ENCODE measurements around the gene HS1BP3. TPM values are rescaled to one million over a fixed set of nuclear protein-coding genes. Genes with fewer than 3 reads are reported as not detected.

The HS1BP3 gene
- total RNA-seq, 4 donors from 2014 or later = 16.6 to 26.9 (median 19.4) TPM

GRCh38 chr2:20687260-20687832, 36.4 kb upstream of the HS1BP3 start:
- ATAC-seq = no peak
- in situ Hi-C loops (cut with MboI; ENCODE audit: low sequenced_read_pairs in 4 of 4) (loop anchor here in 1 of 4 donors (25.0 kb wide), 1 partner anchor 425 kb away; the partner anchor contains the start of gene TDRD15), intact Hi-C loops (cut with DNase I; ENCODE audit: low total_unique reads) (no loop called here)
- no peaks in the 10 kb centered on the region for H3K36me3 ChIP-seq
- no peaks in the 10 kb centered on the region for H3K27me3 ChIP-seq
- no peak overlapping the region for H3K27ac ChIP-seq
- no peak overlapping the region for H3K4me3 ChIP-seq
- no peak for TF ChIP-seq CTCF (IDR thresholded peaks at IDR 0.05 in 4 of 5, conservative IDR thresholded peaks at IDR 0.05 in 1 of 5)
- no peak for TF ChIP-seq POLR2A (IDR thresholded peaks at IDR 0.05)
- no peaks in the 10 kb centered on the region for H3K4me1 ChIP-seq
- no peak for DNase-seq
- no peaks in the 10 kb centered on the region for H3K9me3 ChIP-seq

- Histone ChIP-seq H3K36me3 (no peaks in the 10 kb centered on the region), H3K9me3 (no peaks in the 10 kb centered on the region), H3K27me3 (no peaks in the 10 kb centered on the region), H3K27ac (no peak overlapping the region), H3K4me1 (no peaks in the 10 kb centered on the region), H3K4me3 (no peak overlapping the region)
- no peak for DNase-seq
- in situ Hi-C loops (cut with MboI; ENCODE audit: low sequenced_read_pairs in 4 of 4) = loop anchor here in 1 of 4 donors (25.0 kb wide), 1 partner anchor 428 kb away; the partner anchor contains the start of gene TDRD15
- intact Hi-C loops (cut with DNase I; ENCODE audit: low total_unique reads) = no loop called here
- no peak for ATAC-seq
- TF ChIP-seq CTCF (IDR thresholded peaks at IDR 0.05 in 4 of 5, conservative IDR thresholded peaks at IDR 0.05 in 1 of 5) (no peak), POLR2A (IDR thresholded peaks at IDR 0.05) (no peak)
Measured at GRCh38 chr2:20684581-20685063, 33.7 kb upstream of the HS1BP3 start.

- no peak for ATAC-seq
- H3K4me1 ChIP-seq = no peaks in the 10 kb centered on the region
Measured at GRCh38 chr2:20682167-20682920, 31.4 kb upstream of the HS1BP3 start.

GRCh38 chr2:20680744-20681375, 30.0 kb upstream of the HS1BP3 start:
- H3K4me1 ChIP-seq = no peaks in the 10 kb centered on the region
- H3K9me3 ChIP-seq = no peaks in the 10 kb centered on the region
- intact Hi-C loops (cut with DNase I; ENCODE audit: low total_unique reads) = no loop called here
- H3K27me3 ChIP-seq = no peaks in the 10 kb centered on the region
- H3K36me3 ChIP-seq = no peaks in the 10 kb centered on the region
- ATAC-seq (no peak), DNase-seq (no peak)
- TF ChIP-seq POLR2A (IDR thresholded peaks at IDR 0.05) (no peak), CTCF (IDR thresholded peaks at IDR 0.05 in 4 of 5, conservative IDR thresholded peaks at IDR 0.05 in 1 of 5) (no peak)
- H3K27ac ChIP-seq = no peak overlapping the region
- in situ Hi-C loops (cut with MboI; ENCODE audit: low sequenced_read_pairs in 4 of 4) = loop anchor here in 1 of 4 donors (25.0 kb wide), 1 partner anchor 431 kb away; the partner anchor contains the start of gene TDRD15
- no peak overlapping the region for H3K4me3 ChIP-seq

More at GRCh38 chr2:20682167-20682920, 31.4 kb upstream of the HS1BP3 start:
- in situ Hi-C loops (cut with MboI; ENCODE audit: low sequenced_read_pairs in 4 of 4) = loop anchor here in 1 of 4 donors (25.0 kb wide), 1 partner anchor 430 kb away; the partner anchor contains the start of gene TDRD15
- Histone ChIP-seq H3K27ac (no peak overlapping the region), H3K4me3 (no peak overlapping the region), H3K27me3 (no peaks in the 10 kb centered on the region), H3K9me3 (no peaks in the 10 kb centered on the region), H3K36me3 (no peaks in the 10 kb centered on the region)
- intact Hi-C loops (cut with DNase I; ENCODE audit: low total_unique reads) = no loop called here
- no peak for DNase-seq
- no peak for TF ChIP-seq CTCF (IDR thresholded peaks at IDR 0.05 in 4 of 5, conservative IDR thresholded peaks at IDR 0.05 in 1 of 5)
- TF ChIP-seq POLR2A (IDR thresholded peaks at IDR 0.05) = no peak

Measured in gastrocnemius medialis (tissue), 4 donors.